ENCODE data around the gene TMEM132E.

The TMEM132E gene

DNA sequence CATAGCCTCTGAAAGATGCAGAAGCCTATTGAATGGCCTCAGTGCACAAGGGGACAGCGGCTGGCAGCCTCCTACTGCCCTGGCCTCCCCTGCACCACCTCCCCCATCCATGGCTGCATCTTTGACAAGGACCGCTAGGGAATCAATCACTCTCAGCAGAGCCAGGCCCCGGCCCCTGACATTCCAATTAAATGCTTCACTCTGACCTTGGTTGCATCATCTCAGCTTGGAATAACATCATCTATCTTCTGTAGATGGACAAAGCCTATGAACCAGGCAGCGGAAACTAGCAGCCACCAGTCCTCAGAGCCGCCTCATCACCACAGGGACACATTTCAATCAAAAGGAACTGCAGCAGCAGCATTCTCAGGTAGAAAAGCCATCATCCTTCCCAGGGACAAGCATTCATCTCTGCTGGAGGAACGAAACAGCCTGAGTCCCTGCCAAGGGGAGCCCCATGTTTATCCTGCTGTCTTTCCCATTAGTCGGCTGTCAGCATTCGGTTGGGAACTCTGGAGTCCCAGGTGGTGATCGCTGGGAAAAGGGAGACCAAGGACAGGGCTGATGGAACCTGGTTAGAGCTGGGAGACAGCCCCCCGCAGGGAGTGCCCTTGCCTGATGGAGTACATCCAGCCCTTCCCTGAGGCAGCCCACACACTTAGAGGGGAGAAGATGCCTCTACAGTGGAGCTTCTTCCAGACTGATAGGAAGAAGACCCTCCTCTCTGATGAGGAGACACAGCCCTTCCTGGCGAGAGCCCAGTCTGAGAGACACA lies 11.5 kb upstream of the TMEM132E start:
- Histone ChIP-seq H3K4me1 (ENCODE audit: control insufficient read depth in 5 of 5, insufficient read depth in 5 of 5, low read length in 5 of 5) (no peaks in the 10 kb centered on the region), H3K27me3 (ENCODE audit: control insufficient read depth in 5 of 5, insufficient read depth in 4 of 5, low read length in 5 of 5) (peaks cover 21 to 47% (median 24%) of the 10 kb centered on the region in 5 donors), H3K4me3 (ENCODE audit: low read depth in 1 of 5, low read length in 5 of 5) (no peak overlapping the region), H3K27ac (ENCODE audit: low read depth, low read length) (no peak overlapping the region), H3K36me3 (ENCODE audit: control insufficient read depth in 5 of 5, insufficient read depth in 5 of 5, low read length in 5 of 5) (no peaks in the 10 kb centered on the region), H3K9ac (ENCODE audit: low read length in 5 of 5) (no peak overlapping the region), H3K9me3 (ENCODE audit: control insufficient read depth in 5 of 5, low read length in 5 of 5) (no peaks in the 10 kb centered on the region)

GRCh38 chr17:34568953-34569352 lies 10.4 kb upstream of the TMEM132E start:
- Histone ChIP-seq H3K4me1 (ENCODE audit: control insufficient read depth in 5 of 5, insufficient read depth in 5 of 5, low read length in 5 of 5) (no peaks in the 10 kb centered on the region), H3K9me3 (ENCODE audit: control insufficient read depth in 5 of 5, low read length in 5 of 5) (no peaks in the 10 kb centered on the region), H3K27ac (ENCODE audit: low read depth, low read length) (no peak overlapping the region), H3K27me3 (ENCODE audit: control insufficient read depth in 5 of 5, insufficient read depth in 4 of 5, low read length in 5 of 5) (peaks cover 20 to 53% (median 23%) of the 10 kb centered on the region in 5 donors), H3K4me3 (ENCODE audit: low read depth in 1 of 5, low read length in 5 of 5) (no peak overlapping the region), H3K36me3 (ENCODE audit: control insufficient read depth in 5 of 5, insufficient read depth in 5 of 5, low read length in 5 of 5) (no peaks in the 10 kb centered on the region), H3K9ac (ENCODE audit: low read length in 5 of 5) (no peak overlapping the region)

- no peaks in the 10 kb centered on the region for H3K4me1 ChIP-seq (ENCODE audit: control insufficient read depth in 5 of 5, insufficient read depth in 5 of 5, low read length in 5 of 5)
- H3K27ac ChIP-seq (ENCODE audit: low read depth, low read length) = no peak overlapping the region
- H3K9me3 ChIP-seq (ENCODE audit: control insufficient read depth in 5 of 5, low read length in 5 of 5) = no peaks in the 10 kb centered on the region
- H3K9ac ChIP-seq (ENCODE audit: low read length in 5 of 5) = no peak overlapping the region
- H3K36me3 ChIP-seq (ENCODE audit: control insufficient read depth in 5 of 5, insufficient read depth in 5 of 5, low read length in 5 of 5) = no peaks in the 10 kb centered on the region
- peaks cover 18 to 49% (median 23%) of the 10 kb centered on the region in 5 donors for H3K27me3 ChIP-seq (ENCODE audit: control insufficient read depth in 5 of 5, insufficient read depth in 4 of 5, low read length in 5 of 5)
- no peak overlapping the region for H3K4me3 ChIP-seq (ENCODE audit: low read depth in 1 of 5, low read length in 5 of 5)
Measured at GRCh38 chr17:34569591-34569990, 9.8 kb upstream of the TMEM132E start.

DNA sequence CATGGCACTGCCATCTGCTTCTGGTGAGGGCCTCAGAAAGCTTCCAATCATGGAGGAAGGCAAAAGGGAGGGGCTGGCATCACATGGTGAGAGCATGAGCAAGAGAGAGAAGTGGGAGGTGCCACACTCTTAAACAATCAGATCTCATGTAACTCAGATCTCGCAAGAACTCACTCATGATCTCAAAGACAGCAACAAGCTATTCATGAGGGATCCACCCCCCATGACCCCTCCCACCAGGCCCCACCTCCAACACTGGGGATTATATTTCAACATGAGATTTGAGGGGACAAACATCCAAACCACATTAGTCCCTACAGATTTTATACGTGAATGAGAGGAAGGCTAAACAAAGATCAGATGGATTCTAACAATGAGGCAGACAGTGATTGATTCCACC lies 8.9 kb upstream of the TMEM132E start:
- peaks cover 0 to 7% (median 5%) of the 10 kb centered on the region in 5 donors for H3K9me3 ChIP-seq (ENCODE audit: control insufficient read depth in 5 of 5, low read length in 5 of 5)
- no peak overlapping the region for H3K4me3 ChIP-seq (ENCODE audit: low read depth in 1 of 5, low read length in 5 of 5)
- H3K4me1 ChIP-seq (ENCODE audit: control insufficient read depth in 5 of 5, insufficient read depth in 5 of 5, low read length in 5 of 5) = no peaks in the 10 kb centered on the region
- no peaks in the 10 kb centered on the region for H3K36me3 ChIP-seq (ENCODE audit: control insufficient read depth in 5 of 5, insufficient read depth in 5 of 5, low read length in 5 of 5)
- H3K27me3 ChIP-seq (ENCODE audit: control insufficient read depth in 5 of 5, insufficient read depth in 4 of 5, low read length in 5 of 5) = peaks cover 16 to 51% (median 24%) of the 10 kb centered on the region in 5 donors
- H3K9ac ChIP-seq (ENCODE audit: low read length in 5 of 5) = no peak overlapping the region
- no peak overlapping the region for H3K27ac ChIP-seq (ENCODE audit: low read depth, low read length)

GRCh38 chr17:34571428-34572130 lies 7.8 kb upstream of the TMEM132E start:
- Histone ChIP-seq H3K4me3 (ENCODE audit: low read depth in 1 of 5, low read length in 5 of 5) (no peak overlapping the region), H3K27ac (ENCODE audit: low read depth, low read length) (no peak overlapping the region), H3K36me3 (ENCODE audit: control insufficient read depth in 5 of 5, insufficient read depth in 5 of 5, low read length in 5 of 5) (no peaks in the 10 kb centered on the region), H3K9me3 (ENCODE audit: control insufficient read depth in 5 of 5, low read length in 5 of 5) (peaks cover 0 to 7% (median 5%) of the 10 kb centered on the region in 5 donors), H3K9ac (ENCODE audit: low read length in 5 of 5) (no peak overlapping the region), H3K4me1 (ENCODE audit: control insufficient read depth in 5 of 5, insufficient read depth in 5 of 5, low read length in 5 of 5) (no peaks in the 10 kb centered on the region), H3K27me3 (ENCODE audit: control insufficient read depth in 5 of 5, insufficient read depth in 4 of 5, low read length in 5 of 5) (peaks cover 20 to 57% (median 27%) of the 10 kb centered on the region in 5 donors)

- no peak overlapping the region for H3K27ac ChIP-seq (ENCODE audit: low read depth, low read length)
- H3K4me3 ChIP-seq (ENCODE audit: low read depth in 1 of 5, low read length in 5 of 5) = no peak overlapping the region
- peaks cover 23 to 57% (median 33%) of the 10 kb centered on the region in 5 donors for H3K27me3 ChIP-seq (ENCODE audit: control insufficient read depth in 5 of 5, insufficient read depth in 4 of 5, low read length in 5 of 5)
- H3K9ac ChIP-seq (ENCODE audit: low read length in 5 of 5) = no peak overlapping the region
- peaks cover 0 to 7% (median 5%) of the 10 kb centered on the region in 5 donors for H3K9me3 ChIP-seq (ENCODE audit: control insufficient read depth in 5 of 5, low read length in 5 of 5)
- no peaks in the 10 kb centered on the region for H3K4me1 ChIP-seq (ENCODE audit: control insufficient read depth in 5 of 5, insufficient read depth in 5 of 5, low read length in 5 of 5)
- H3K36me3 ChIP-seq (ENCODE audit: control insufficient read depth in 5 of 5, insufficient read depth in 5 of 5, low read length in 5 of 5) = no peaks in the 10 kb centered on the region
Measured at GRCh38 chr17:34572483-34572882, 6.9 kb upstream of the TMEM132E start.

GRCh38 chr17:34575182-34575581 lies 4.2 kb upstream of the TMEM132E start:
- H3K27ac ChIP-seq (ENCODE audit: low read depth, low read length) = no peak overlapping the region
- H3K27me3 ChIP-seq (ENCODE audit: control insufficient read depth in 5 of 5, insufficient read depth in 4 of 5, low read length in 5 of 5) = peaks cover 20 to 67% (median 43%) of the 10 kb centered on the region in 5 donors
- no peaks in the 10 kb centered on the region for H3K36me3 ChIP-seq (ENCODE audit: control insufficient read depth in 5 of 5, insufficient read depth in 5 of 5, low read length in 5 of 5)
- H3K9ac ChIP-seq (ENCODE audit: low read length in 5 of 5) = no peak overlapping the region
- peaks cover 0 to 17% (median 16%) of the 10 kb centered on the region in 5 donors for H3K4me1 ChIP-seq (ENCODE audit: control insufficient read depth in 5 of 5, insufficient read depth in 5 of 5, low read length in 5 of 5)
- peaks cover 0 to 7% (median 5%) of the 10 kb centered on the region in 5 donors for H3K9me3 ChIP-seq (ENCODE audit: control insufficient read depth in 5 of 5, low read length in 5 of 5)
- H3K4me3 ChIP-seq (ENCODE audit: low read depth in 1 of 5, low read length in 5 of 5) = no peak overlapping the region

GRCh38 chr17:34578016-34578415 lies 1.4 kb upstream of the TMEM132E start:
- H3K4me3 ChIP-seq (ENCODE audit: low read depth in 1 of 5, low read length in 5 of 5) = no peak overlapping the region
- H3K9me3 ChIP-seq (ENCODE audit: control insufficient read depth in 5 of 5, low read length in 5 of 5) = peaks cover 0 to 7% (median 5%) of the 10 kb centered on the region in 5 donors
- H3K9ac ChIP-seq (ENCODE audit: low read length in 5 of 5) = no peak overlapping the region
- H3K4me1 ChIP-seq (ENCODE audit: control insufficient read depth in 5 of 5, insufficient read depth in 5 of 5, low read length in 5 of 5) = peaks cover 0 to 36% (median 34%) of the 10 kb centered on the region in 5 donors
- no peak overlapping the region for H3K27ac ChIP-seq (ENCODE audit: low read depth, low read length)
- H3K27me3 ChIP-seq (ENCODE audit: control insufficient read depth in 5 of 5, insufficient read depth in 4 of 5, low read length in 5 of 5) = peaks cover 26 to 73% (median 61%) of the 10 kb centered on the region in 5 donors
- no peaks in the 10 kb centered on the region for H3K36me3 ChIP-seq (ENCODE audit: control insufficient read depth in 5 of 5, insufficient read depth in 5 of 5, low read length in 5 of 5)

- peak overlapping the region in 4 of 5 donors; percentile 61 to 73 (median 68) for H3K4me3 ChIP-seq (ENCODE audit: low read depth in 1 of 5, low read length in 5 of 5)
- peak overlapping the region in 2 of 5 donors; percentile 19 to 52 for H3K9ac ChIP-seq (ENCODE audit: low read length in 5 of 5)
- no peaks in the 10 kb centered on the region for H3K36me3 ChIP-seq (ENCODE audit: control insufficient read depth in 5 of 5, insufficient read depth in 5 of 5, low read length in 5 of 5)
- no peak overlapping the region for H3K27ac ChIP-seq (ENCODE audit: low read depth, low read length)
- H3K27me3 ChIP-seq (ENCODE audit: control insufficient read depth in 5 of 5, insufficient read depth in 4 of 5, low read length in 5 of 5) = peaks cover 31 to 74% (median 66%) of the 10 kb centered on the region in 5 donors
- H3K9me3 ChIP-seq (ENCODE audit: control insufficient read depth in 5 of 5, low read length in 5 of 5) = peaks cover 0 to 7% (median 5%) of the 10 kb centered on the region in 5 donors
- peaks cover 0 to 36% (median 34%) of the 10 kb centered on the region in 5 donors for H3K4me1 ChIP-seq (ENCODE audit: control insufficient read depth in 5 of 5, insufficient read depth in 5 of 5, low read length in 5 of 5)
Measured at GRCh38 chr17:34578656-34579016, 746 bp upstream of the TMEM132E start.

Data from subcutaneous abdominal adipose tissue (tissue), 5 donors.